HG02610 (cell line): Measurements from ENCODE around the gene NCAN.

ENCODE experiments used
- ATAC-seq: cut with Tn5 transposase; IDR thresholded peaks from one replicate; pipeline ENCODE4 v1.9.1; 2021; ENCODE audit warnings: mild to moderate bottlenecking, moderate library complexity; ENCODE audit not compliant: unreplicated experiment

Gene NCAN

GRCh38 chr19:19279062-19279612, 67.4 kb downstream of the NCAN start:
- ATAC-seq = no peak

- ATAC-seq = no peak
Observed at GRCh38 chr19:19279853-19280252, 68.1 kb downstream of the NCAN start.

GRCh38 chr19:19280561-19280960, 68.8 kb downstream of the NCAN start:
- no peak for ATAC-seq

GRCh38 chr19:19285686-19286085, 73.9 kb downstream of the NCAN start:
- ATAC-seq = no peak

- no peak for ATAC-seq
Observed at GRCh38 chr19:19292607-19293006, 80.8 kb downstream of the NCAN start.

GRCh38 chr19:19294914-19295313, 83.2 kb downstream of the NCAN start:
- no peak for ATAC-seq

GRCh38 chr19:19296953-19297689, 85.4 kb downstream of the NCAN start:
- no peak for ATAC-seq

GRCh38 chr19:19297759-19298158, 86.0 kb downstream of the NCAN start:
- ATAC-seq = no peak

- ATAC-seq = no peak
Observed at GRCh38 chr19:19300613-19301012, 88.9 kb downstream of the NCAN start.
